Subcutaneous adipose tissue (tissue), 4 donors: ENCODE results near the gene B3GAT3. TPM values are rescaled to one million over a fixed set of nuclear protein-coding genes. Genes with fewer than 3 reads are reported as not detected.

Experiments used
- total RNA-seq, 4 donors: library from RNA; depleted of rRNA; stranded (reverse); fragments of >200 nt; gene quantifications; one replicate each; pipeline ENCODE4 v1.1.0, GENCODE V29; 2016
- TF ChIP-seq, protein P1 (sequence below): fragments of 450-650 bp; IDR thresholded peaks from one replicate; pipeline ENCODE4 v1.5.1; 2016; ENCODE audit warnings: low read depth, mild to moderate bottlenecking, control low read depth, antibody characterized with exemption, moderate library complexity

The B3GAT3 gene
- total RNA-seq, 4 donors from 2014 or later, result 13.5 to 29.5 (median 24.2) TPM

DNA sequence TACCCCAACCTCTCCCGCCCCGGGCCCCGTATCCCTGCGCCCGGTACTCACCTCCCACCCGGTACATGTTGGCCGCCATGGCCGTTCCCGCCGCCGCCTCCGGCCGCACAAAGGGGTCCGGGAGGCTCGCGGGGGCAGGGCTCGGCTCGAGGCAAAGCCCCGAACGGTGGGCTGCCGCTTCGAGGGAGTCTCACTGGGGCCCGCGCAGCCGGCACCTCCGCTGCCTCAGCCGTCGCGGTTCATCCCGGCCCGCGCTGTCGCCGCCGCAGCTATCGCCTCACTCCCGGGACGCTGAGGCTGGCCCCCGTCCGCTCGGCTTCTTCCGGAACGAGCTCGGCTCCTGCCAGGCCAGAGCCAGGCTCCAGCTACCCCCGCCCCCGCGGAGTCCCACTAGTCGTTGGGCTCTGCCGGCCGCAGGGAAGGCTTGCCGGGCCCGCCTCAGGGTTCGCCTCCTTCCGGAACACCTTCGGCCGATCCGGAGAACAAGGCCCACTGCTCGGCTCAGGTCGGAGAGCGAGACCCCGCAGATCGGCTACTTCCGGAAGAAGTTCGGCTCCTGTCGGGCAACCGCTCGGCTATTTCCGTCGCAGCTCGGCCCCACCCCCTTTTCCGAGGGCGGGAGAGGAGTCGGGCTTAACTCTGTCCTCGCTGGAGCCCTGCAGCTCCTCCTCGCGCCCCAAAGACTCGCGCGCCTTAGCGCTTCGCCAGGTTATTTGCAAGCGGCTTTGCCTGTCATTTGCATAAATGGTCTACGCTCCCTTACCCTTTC lies 20.2 kb downstream of the B3GAT3 start, which contains the start of gene MTA2:
Gene MTA2, minus strand, starts transcription at position 494 of the 769 bp plus-strand sequence. Its CDS starts 415 bp downstream, at position 79.
- TF ChIP-seq, protein P1, sequence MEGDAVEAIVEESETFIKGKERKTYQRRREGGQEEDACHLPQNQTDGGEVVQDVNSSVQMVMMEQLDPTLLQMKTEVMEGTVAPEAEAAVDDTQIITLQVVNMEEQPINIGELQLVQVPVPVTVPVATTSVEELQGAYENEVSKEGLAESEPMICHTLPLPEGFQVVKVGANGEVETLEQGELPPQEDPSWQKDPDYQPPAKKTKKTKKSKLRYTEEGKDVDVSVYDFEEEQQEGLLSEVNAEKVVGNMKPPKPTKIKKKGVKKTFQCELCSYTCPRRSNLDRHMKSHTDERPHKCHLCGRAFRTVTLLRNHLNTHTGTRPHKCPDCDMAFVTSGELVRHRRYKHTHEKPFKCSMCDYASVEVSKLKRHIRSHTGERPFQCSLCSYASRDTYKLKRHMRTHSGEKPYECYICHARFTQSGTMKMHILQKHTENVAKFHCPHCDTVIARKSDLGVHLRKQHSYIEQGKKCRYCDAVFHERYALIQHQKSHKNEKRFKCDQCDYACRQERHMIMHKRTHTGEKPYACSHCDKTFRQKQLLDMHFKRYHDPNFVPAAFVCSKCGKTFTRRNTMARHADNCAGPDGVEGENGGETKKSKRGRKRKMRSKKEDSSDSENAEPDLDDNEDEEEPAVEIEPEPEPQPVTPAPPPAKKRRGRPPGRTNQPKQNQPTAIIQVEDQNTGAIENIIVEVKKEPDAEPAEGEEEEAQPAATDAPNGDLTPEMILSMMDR, result no peak

DNA sequence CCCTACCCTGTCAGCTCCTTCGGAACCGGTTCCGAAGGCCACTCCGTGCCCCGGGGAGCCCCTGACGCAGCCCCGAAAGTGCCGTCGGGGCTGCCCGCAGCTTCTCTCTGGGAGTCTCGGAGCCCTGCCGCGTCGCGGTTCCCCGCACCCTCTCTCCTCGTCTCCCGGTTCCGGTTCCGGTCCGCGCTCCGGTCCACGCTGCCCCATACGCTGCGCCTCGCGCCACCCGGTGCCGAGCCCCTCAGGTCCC lies 20.7 kb downstream of the B3GAT3 start:
- TF ChIP-seq, protein P1, result no peak

DNA sequence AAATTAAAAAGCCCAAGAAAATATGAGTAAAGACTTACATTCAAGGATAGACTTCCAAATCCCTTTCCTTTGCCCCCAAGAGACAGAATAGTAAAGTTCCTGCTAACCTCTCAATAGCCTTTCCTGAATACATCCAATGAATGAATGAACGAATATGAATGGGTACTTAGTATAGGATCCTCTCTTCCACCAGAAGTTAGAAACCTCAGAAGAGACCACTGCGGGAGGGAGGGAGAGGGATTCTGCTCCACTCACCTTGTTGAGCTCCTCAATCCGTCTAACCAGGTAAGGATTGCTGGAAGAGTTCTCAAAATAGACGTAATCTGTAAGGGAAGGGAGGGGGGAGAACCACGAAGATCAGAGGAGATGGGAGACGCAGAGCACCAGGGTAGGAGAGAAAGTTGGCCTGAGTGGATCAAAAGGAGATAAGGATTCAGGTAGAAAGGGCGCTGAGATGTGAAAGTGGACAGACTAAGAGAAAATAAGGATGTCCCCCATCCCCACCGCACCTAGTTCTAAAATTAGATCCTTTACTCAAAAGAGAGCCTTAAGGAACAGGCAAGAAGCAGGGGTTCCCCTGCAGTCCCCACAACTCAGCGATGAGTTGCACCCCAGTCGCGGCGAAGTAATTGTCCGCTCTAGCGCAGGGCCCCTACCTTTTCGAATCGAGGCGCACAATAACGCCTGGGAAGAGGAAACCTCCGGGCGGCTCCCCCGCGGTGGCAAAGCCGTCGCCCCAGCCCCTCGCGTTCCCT lies 21.2 kb downstream of the B3GAT3 start:
- TF ChIP-seq, protein P1, result no peak

DNA sequence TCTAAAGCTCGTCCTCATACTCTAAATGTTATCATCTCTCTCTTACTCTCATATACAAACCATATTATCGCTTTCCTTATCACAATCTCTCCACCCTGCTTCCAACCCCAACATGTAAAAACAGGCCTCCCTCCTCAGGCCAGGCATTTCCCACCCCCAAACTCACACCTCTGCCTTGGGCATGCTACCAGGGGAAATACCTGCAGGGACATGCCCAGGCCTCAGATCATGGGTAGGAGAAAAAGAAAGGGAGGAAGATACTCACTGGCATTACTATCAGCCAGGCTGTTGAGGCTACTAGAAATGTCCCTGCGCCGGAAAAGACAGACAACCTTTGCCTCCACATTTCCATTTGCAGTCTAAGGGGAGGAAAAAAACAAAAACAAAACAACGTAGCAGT lies 21.9 kb downstream of the B3GAT3 start:
- TF ChIP-seq, protein P1, result no peak

DNA sequence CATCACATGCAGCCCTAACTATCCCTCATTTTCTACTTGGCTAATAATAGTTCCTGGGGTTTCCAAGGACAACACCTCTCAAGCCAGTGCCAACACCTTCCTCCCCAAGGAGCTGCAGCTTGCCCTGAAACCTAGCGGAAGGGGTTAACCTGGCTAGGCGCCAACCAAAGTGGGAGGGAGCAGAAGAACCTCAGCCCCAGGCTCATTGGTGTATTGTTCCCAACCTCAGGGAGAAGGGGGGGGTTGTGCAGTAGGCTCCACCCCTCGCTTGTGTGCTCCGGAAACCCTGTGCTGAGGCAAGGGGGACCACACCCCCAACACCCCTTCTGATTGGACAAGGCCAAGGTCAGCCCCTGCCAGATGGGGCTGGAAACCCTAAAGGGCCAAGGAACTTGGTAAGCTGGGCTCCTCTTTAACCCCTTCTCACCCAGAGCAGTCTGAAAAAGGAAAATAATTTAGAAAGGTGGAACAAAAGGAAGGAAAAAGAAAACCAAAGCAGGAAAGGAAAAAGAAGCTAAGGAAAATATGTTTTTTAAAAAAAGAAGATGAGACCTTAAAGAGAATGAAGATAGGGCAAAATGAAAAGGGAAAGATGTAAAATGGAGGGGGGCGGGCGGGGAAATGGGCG lies 22.6 kb downstream of the B3GAT3 start:
- TF ChIP-seq, protein P1, result no peak

DNA sequence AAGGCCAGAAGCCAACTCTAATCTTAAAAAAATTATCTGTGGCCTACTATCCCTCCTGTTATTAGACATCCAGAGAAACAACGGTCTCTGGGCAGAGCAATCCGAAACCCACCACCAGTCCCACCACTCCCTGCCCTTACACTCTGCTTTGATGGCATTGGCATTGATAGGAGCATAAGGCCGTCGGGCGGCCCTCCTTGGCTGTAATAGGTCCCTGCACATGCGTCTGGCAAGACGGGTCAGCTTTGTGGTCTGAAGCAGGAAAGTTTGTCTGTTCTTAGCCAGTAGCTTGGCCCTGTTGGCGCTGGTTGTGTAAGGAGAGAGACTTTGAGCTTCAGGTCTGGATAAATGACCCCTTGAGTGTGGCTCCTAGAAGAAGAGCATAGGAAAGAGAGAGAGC lies 26.7 kb downstream of the B3GAT3 start:
- TF ChIP-seq, protein P1, result no peak

DNA sequence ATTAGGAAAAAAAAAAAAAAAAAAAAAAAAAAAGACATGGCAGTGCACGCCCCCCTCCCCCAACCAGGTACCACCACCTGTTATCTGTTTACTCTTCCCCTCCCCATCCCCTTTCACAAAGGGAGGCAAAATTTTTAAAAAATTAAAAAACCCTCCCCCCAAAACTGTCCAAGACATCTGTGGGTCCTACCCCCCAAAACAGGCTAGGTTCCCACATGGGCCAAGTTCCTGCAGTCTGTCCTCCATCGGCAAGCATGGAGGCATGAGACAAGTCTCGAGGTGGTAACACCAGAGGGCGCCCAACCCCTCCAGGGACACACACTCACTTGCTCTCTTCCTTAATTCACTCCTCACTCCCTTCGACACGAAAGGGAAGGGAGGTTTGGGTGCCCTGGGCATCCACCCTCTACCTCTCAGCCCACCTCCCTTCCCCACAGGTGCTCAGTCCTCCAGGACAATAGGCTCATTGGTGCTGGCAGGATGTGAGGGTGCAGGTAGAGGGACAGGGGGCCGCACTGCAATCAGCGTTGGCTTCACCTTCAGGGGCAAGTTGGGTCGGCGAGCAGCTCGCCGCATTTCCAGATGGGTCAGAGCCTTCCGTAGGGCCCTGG lies 28.2 kb downstream of the B3GAT3 start:
- TF ChIP-seq, protein P1, result no peak
